Measurements from ENCODE around the gene RGCC. TPM values are rescaled to one million over a fixed set of nuclear protein-coding genes. Genes with fewer than 3 reads are reported as not detected.

The RGCC gene
- total RNA-seq, 4 donors from 2014 or later, result 29.0 to 522 (median 319) TPM

GRCh38 chr13:41411522-41411921, 45.8 kb upstream of the RGCC start:
- H3K4me1 ChIP-seq, result no peaks in the 10 kb centered on the region
- TF ChIP-seq POLR2A (IDR thresholded peaks at IDR 0.05) (no peak), CTCF (IDR thresholded peaks at IDR 0.05) (peak in 1 of 4 experiments; percentile 19)
- no peaks in the 10 kb centered on the region for H3K36me3 ChIP-seq
- no peaks in the 10 kb centered on the region for H3K9me3 ChIP-seq
- H3K27ac ChIP-seq, result no peak overlapping the region
- no peak for DNase-seq
- H3K27me3 ChIP-seq, result no peaks in the 10 kb centered on the region
- intact Hi-C loops (cut with DNase I; ENCODE audit: low total_unique reads), result no loop called here
- H3K4me3 ChIP-seq, result no peak overlapping the region

- intact Hi-C loops (cut with DNase I; ENCODE audit: low total_unique reads), result no loop called here
Observed at GRCh38 chr13:41413872-41414271, 43.5 kb upstream of the RGCC start.

GRCh38 chr13:41416276-41416675, 41.1 kb upstream of the RGCC start:
- Histone ChIP-seq H3K4me3 (no peak overlapping the region), H3K36me3 (no peaks in the 10 kb centered on the region), H3K9me3 (no peaks in the 10 kb centered on the region), H3K4me1 (no peaks in the 10 kb centered on the region), H3K27me3 (no peaks in the 10 kb centered on the region), H3K27ac (no peak overlapping the region)
- TF ChIP-seq POLR2A (IDR thresholded peaks at IDR 0.05), result no peak
- no peak for TF ChIP-seq CTCF (IDR thresholded peaks at IDR 0.05)
- intact Hi-C loops (cut with DNase I; ENCODE audit: low total_unique reads), result no loop called here
- no peak for DNase-seq

More at GRCh38 chr13:41413872-41414271, 43.5 kb upstream of the RGCC start:
- Histone ChIP-seq H3K36me3 (no peaks in the 10 kb centered on the region), H3K9me3 (no peaks in the 10 kb centered on the region), H3K27me3 (no peaks in the 10 kb centered on the region), H3K4me1 (no peaks in the 10 kb centered on the region), H3K27ac (no peak overlapping the region), H3K4me3 (no peak overlapping the region)
- TF ChIP-seq CTCF (IDR thresholded peaks at IDR 0.05) (no peak), POLR2A (IDR thresholded peaks at IDR 0.05) (no peak)
- DNase-seq, result no peak

- H3K4me3 ChIP-seq, result no peak overlapping the region
- no peak for DNase-seq
- no peaks in the 10 kb centered on the region for H3K36me3 ChIP-seq
- H3K27me3 ChIP-seq, result no peaks in the 10 kb centered on the region
- intact Hi-C loops (cut with DNase I; ENCODE audit: low total_unique reads), result no loop called here
- no peaks in the 10 kb centered on the region for H3K9me3 ChIP-seq
- H3K4me1 ChIP-seq, result no peaks in the 10 kb centered on the region
- no peak for TF ChIP-seq CTCF (IDR thresholded peaks at IDR 0.05)
- TF ChIP-seq POLR2A (IDR thresholded peaks at IDR 0.05), result no peak
- H3K27ac ChIP-seq, result no peak overlapping the region
Observed at GRCh38 chr13:41418027-41418426, 39.3 kb upstream of the RGCC start.

GRCh38 chr13:41418731-41419130, 38.6 kb upstream of the RGCC start:
- TF ChIP-seq CTCF (IDR thresholded peaks at IDR 0.05), result no peak
- no peak for TF ChIP-seq POLR2A (IDR thresholded peaks at IDR 0.05)
- no peaks in the 10 kb centered on the region for H3K9me3 ChIP-seq
- intact Hi-C loops (cut with DNase I; ENCODE audit: low total_unique reads), result no loop called here
- H3K4me3 ChIP-seq, result no peak overlapping the region
- DNase-seq, result no peak
- no peaks in the 10 kb centered on the region for H3K36me3 ChIP-seq
- H3K27me3 ChIP-seq, result no peaks in the 10 kb centered on the region
- no peaks in the 10 kb centered on the region for H3K4me1 ChIP-seq
- no peak overlapping the region for H3K27ac ChIP-seq

Data from uterus (tissue), 4 donors.